Measurements from ENCODE around the gene PDE3B. TPM values are rescaled to one million over a fixed set of nuclear protein-coding genes. Genes with fewer than 3 reads are reported as not detected.

Gene PDE3B
- total and polyA plus RNA-seq, 2 of the 4 experiments (the other 2 are of a cell fraction), result 0.21 to 1.3 TPM

- ChIA-PET POLR2A (ENCODE audit: unreplicated experiment) (no interaction called here), CTCF (no interaction called here)
- Histone ChIP-seq H2AK9ac (replicated peaks; ENCODE audit: low read depth, low read length, poor library complexity) (no peak overlapping the region), H3K9me3 (ENCODE audit: control insufficient read depth, insufficient read depth, low read length) (no peaks in the 10 kb centered on the region), H3K36me3 (ENCODE audit: control insufficient read depth, insufficient read depth, low read length) (no peaks in the 10 kb centered on the region), H3K9ac (ENCODE audit: low read depth, low read length) (no peak overlapping the region), H3K27me3 (ENCODE audit: control insufficient read depth, insufficient read depth, low read length) (no peaks in the 10 kb centered on the region), H3K4me3 (ENCODE audit: insufficient read depth, low read depth, low read length) (no peak overlapping the region), H4K91ac (ENCODE audit: insufficient read depth, low read depth, low read length) (no peak overlapping the region), H3K79me1 (ENCODE audit: low read depth in 1 of 2, low read length in 2 of 2) (no peaks in the 10 kb centered on the region), H4K5ac (ENCODE audit: low read depth, low read length) (no peak overlapping the region), H2AFZ (replicated peaks; ENCODE audit: low read length, poor library complexity) (no peak overlapping the region), H3K27ac (ENCODE audit: insufficient read depth, low read length) (no peak overlapping the region), H3K4me1 (ENCODE audit: control insufficient read depth, insufficient read depth, low read length) (no peaks in the 10 kb centered on the region), H2AK5ac (ENCODE audit: low read depth, low read length) (no peak overlapping the region), H3K9me1 (ENCODE audit: insufficient read depth, low read length) (no peaks in the 10 kb centered on the region), H2BK5ac (ENCODE audit: low read depth, low read length, poor library complexity, severe bottlenecking) (no peak overlapping the region), H2BK20ac (ENCODE audit: low read depth, low read length) (no peak overlapping the region), H3K14ac (replicated peaks; ENCODE audit: low read depth, low read length) (no peak overlapping the region), H3K23ac (ENCODE audit: low read depth, low read length) (no peak overlapping the region), H2BK15ac (ENCODE audit: low read depth, low read length) (no peak overlapping the region), H3K56ac (ENCODE audit: extremely low read depth, insufficient read depth, low read length) (no peak overlapping the region), H4K8ac (ENCODE audit: low read depth in 2 of 2, low read length in 2 of 2) (no peak overlapping the region), H2BK120ac (ENCODE audit: low read depth, low read length) (no peak overlapping the region), H4K20me1 (ENCODE audit: insufficient read depth, low read length) (no peaks in the 10 kb centered on the region), H3K4me2 (ENCODE audit: low read depth, low read length) (no peak overlapping the region), H3K18ac (ENCODE audit: low read depth, low read length) (no peak overlapping the region), H3K4ac (ENCODE audit: low read depth, low read length) (no peak overlapping the region)
- TF ChIP-seq USF2 (IDR thresholded peaks at IDR 0.05; ENCODE audit: low read depth, low read length), result no peak
- TF ChIP-seq MXI1 (IDR thresholded peaks at IDR 0.05; ENCODE audit: borderline replicate concordance, low read depth, low read length), result no peak
- TF ChIP-seq CTCF (conservative IDR thresholded peaks at IDR 0.05; ENCODE audit: low read depth, low read length), result no peak
- peak; percentile 78 for TF ChIP-seq MAFK (IDR thresholded peaks at IDR 0.05; ENCODE audit: low read depth, low read length)
- no peak for TF ChIP-seq CEBPB (IDR thresholded peaks at IDR 0.05; ENCODE audit: low read depth, low read length)
- TF ChIP-seq POLR2A (IDR thresholded peaks at IDR 0.05; ENCODE audit: low read depth, low read length), result no peak
- dilution Hi-C loops (cut with HindIII; ENCODE audit: low sequenced_read_pairs, unreplicated experiment), result no loop called here
- ATAC-seq (ENCODE audit: low read depth), result no peak
- WGBS, 2 experiments (ENCODE audit: extremely low coverage in 2 of 2, insufficient read length in 1 of 2), result no CpG with 5 or more reads among the region's 3 CpGs
- no TSS peak for BruUV-seq (replicated peaks)
- intact Hi-C loops (cut with micrococcal nuclease), result no loop called here
- DNase-seq, result no peak
- in situ Hi-C loops (cut with MboI; ENCODE audit: low sequenced_read_pairs), result no loop called here
Measured at GRCh38 chr11:14842002-14842401, 198.4 kb downstream of the PDE3B start.

Measured in IMR-90 (cell line).